Measurements from ENCODE around the gene HNF4A.
A peak's percentile ranks its signal among the peaks of the same experiment; 100 is the strongest.
"Not testable (repeated sequence)": the region's sequence is repeated elsewhere in the genome, so short reads cannot be mapped to it uniquely, and the experiment has no call there.

The HNF4A gene

GRCh38 chr20:44447827-44448419 lies 92.4 kb downstream of the HNF4A start:
- DNase-seq = no peak

- DNase-seq = peak in 1 of 2 experiments; percentile 30
Measured at GRCh38 chr20:44448753-44449546, 93.5 kb downstream of the HNF4A start.

- DNase-seq = no peak
Measured at GRCh38 chr20:44449864-44450263, 94.4 kb downstream of the HNF4A start.

GRCh38 chr20:44450281-44450889 lies 94.9 kb downstream of the HNF4A start:
- no peak for DNase-seq

- DNase-seq = no peak
Measured at GRCh38 chr20:44450903-44451450, 95.5 kb downstream of the HNF4A start.

- no peak for DNase-seq
Measured at GRCh38 chr20:44454306-44454963, 98.9 kb downstream of the HNF4A start.

GRCh38 chr20:44455126-44455525 lies 99.6 kb downstream of the HNF4A start:
- DNase-seq = no peak

- DNase-seq = no peak
Measured at GRCh38 chr20:44456611-44457010, 101.1 kb downstream of the HNF4A start.

- DNase-seq = no peak
Measured at GRCh38 chr20:44457016-44457415, 101.5 kb downstream of the HNF4A start.

- DNase-seq = no peak
Measured at GRCh38 chr20:44459271-44459670, 103.8 kb downstream of the HNF4A start.

GRCh38 chr20:44460795-44461141 lies 105.3 kb downstream of the HNF4A start:
- no peak for DNase-seq

GRCh38 chr20:44461142-44461802 lies 105.8 kb downstream of the HNF4A start:
- no peak for DNase-seq

GRCh38 chr20:44461803-44462174 lies 106.3 kb downstream of the HNF4A start:
- no peak for DNase-seq

GRCh38 chr20:44463466-44463865 lies 108.0 kb downstream of the HNF4A start:
- no peak for DNase-seq

GRCh38 chr20:44464514-44464913 lies 109.0 kb downstream of the HNF4A start:
- DNase-seq = no peak

GRCh38 chr20:44465001-44465560 lies 109.6 kb downstream of the HNF4A start:
- DNase-seq = no peak

- DNase-seq = no peak
Measured at GRCh38 chr20:44467289-44467883, 111.9 kb downstream of the HNF4A start.

GRCh38 chr20:44468044-44468782 lies 112.7 kb downstream of the HNF4A start:
- no peak for DNase-seq

GRCh38 chr20:44470327-44470726 lies 114.8 kb downstream of the HNF4A start:
- no peak for DNase-seq

GRCh38 chr20:44471481-44471882 lies 116.0 kb downstream of the HNF4A start:
- no peak for DNase-seq

GRCh38 chr20:44472283-44472682 lies 116.8 kb downstream of the HNF4A start:
- DNase-seq = not testable (repeated sequence)

- no peak for DNase-seq
Measured at GRCh38 chr20:44475372-44475693, 119.8 kb downstream of the HNF4A start.
